A673 (cell line): Measurements from ENCODE around the gene KLHL30.

ENCODE experiments used
- CTCF ChIP-seq: fragments of 300-800, 200-600 bp; sonication (generic); conservative IDR thresholded peaks from 2 replicates; pipeline ENCODE4 v1.5.1; 2017; ENCODE audit warnings: low read depth, mild to moderate bottlenecking, antibody characterized with exemption, low read length, moderate library complexity, mixed read lengths
- EZH2 ChIP-seq: fragments of 200-600 bp; sonication (generic); IDR thresholded peaks from 2 replicates; pipeline ENCODE4 v1.6.1; 2017; ENCODE audit warnings: borderline replicate concordance, low read depth, mild to moderate bottlenecking, mixed read lengths, antibody characterized with exemption, low read length; ENCODE audit not compliant: poor library complexity, severe bottlenecking

- TF ChIP-seq EZH2: no peak
- TF ChIP-seq CTCF: no peak
Measured at GRCh38 chr2:238116298-238117198, 21.9 kb upstream of the KLHL30 start.
